Measurements from ENCODE around the gene NR4A1.

Gene NR4A1

DNA sequence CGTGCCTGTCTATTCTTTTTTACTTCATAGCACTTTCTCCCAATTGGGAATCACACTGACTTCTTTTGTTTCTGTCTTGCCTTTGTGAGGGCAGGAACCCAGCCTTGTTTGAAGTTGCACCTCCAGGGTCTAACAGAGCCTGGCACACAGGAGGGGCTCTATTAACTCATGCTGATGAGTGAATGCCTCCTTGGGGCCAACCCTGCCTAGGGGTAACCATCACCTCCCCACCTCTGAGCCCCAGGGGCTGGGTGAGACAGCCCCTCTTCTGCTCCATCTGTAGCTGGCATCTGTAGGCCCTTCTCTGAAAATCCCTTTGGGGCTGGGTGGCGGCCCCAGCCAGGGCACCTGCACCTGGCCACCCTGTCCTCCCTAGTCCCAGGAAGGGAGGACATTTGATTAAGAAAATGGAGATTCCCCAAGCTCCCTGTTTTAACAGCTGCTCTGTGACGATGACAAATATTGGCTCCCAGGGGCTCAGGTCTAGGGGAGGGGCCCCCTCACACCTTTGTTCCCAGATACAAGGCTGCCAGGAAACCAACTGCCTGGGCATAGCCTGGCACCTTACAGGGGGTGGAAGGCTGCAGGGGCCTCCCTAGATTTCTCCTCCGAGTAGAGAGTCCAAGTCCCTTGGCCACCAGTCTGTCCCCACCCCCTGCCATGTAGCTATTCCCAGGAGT, 32.7 kb upstream of the NR4A1 start:
- no peak for DNase-seq

DNA sequence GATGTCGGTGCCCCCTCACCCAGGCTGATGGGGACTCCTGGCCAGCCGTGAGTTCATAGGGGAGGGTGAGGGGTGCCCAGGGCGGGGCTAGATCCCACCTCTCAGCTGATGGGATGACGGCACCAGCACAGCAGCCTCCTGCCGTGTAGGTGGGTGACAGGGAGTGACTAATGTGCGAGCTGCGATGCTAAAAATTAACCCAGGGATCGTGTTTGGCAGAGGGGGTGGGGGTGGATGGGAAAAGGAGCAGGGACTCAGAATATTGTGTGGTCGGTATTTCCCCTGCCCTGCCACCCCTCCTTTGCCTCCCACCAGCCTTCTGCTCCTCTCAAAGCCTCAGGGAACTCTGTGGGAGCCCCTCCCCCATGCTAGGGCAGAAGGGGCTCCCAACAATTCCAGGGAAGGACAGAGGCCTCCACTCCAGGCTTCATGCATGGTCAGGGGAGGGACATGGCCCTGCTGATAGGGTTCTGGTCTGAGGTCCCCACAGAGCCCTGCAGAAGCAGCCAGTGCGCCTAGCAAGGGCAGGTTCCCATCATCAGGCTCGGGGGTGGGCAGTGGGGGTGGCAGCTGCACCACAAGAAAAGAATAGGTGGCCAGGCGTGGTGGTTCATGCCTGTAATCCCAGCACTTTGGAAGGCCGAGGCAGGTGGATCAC, 32.0 kb upstream of the NR4A1 start:
- no peak for DNase-seq

DNA sequence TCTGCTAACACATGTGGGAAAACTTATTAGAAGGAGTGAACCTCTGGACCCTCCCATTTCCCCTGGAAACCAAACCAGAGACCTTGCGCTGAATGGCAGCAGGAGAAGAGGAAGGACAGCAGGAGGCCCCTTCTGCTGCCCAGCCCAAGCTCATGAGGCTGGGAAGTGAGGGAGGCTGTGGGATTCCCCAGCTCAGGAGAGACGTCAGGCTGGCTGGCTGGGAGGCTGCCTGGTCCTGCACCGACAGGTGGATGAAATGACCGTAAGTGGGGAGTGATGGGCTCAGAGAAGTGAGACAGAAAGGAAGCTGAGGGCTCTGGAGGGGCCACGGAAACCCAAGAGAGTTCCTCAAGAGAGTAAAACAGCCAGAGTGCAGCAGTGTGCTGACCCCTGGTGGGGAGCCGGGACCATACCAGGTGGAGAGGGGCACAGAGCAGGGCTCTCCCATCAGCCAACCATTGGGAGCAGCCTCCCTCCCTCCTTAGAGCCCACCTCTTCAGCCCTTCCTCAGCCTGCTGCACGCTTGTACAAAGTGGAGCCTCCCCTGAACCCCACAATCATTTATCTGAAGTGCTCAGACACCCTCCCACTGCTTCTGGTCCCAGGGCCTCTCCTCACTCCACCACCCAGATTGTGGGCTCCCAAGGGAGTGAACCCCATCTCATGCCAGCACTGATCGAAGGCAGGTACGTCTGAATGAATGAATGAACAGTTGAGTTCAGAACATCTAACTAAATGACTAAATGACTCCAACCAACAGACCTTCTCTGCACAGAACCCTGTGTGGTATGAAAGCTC, 30.5 kb upstream of the NR4A1 start:
- DNase-seq, result peak; percentile 84

DNA sequence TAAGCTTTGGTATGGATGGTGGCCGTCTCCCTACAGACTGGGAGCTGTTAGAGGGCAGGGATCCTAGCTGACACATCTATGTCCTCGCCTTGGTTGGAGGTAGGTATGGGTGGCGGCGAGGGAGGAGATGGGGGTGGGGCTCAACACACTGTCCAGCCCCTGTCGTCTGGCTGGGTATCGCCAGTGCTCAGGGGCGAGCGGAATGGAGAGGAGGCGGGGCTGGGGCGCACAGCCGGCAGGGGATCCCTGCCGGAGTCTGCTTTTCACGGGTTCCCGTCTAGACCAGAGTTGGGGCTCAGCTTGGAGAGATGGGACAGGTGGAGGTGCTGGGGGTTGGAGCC, 28.4 kb upstream of the NR4A1 start:
- no peak for DNase-seq

DNA sequence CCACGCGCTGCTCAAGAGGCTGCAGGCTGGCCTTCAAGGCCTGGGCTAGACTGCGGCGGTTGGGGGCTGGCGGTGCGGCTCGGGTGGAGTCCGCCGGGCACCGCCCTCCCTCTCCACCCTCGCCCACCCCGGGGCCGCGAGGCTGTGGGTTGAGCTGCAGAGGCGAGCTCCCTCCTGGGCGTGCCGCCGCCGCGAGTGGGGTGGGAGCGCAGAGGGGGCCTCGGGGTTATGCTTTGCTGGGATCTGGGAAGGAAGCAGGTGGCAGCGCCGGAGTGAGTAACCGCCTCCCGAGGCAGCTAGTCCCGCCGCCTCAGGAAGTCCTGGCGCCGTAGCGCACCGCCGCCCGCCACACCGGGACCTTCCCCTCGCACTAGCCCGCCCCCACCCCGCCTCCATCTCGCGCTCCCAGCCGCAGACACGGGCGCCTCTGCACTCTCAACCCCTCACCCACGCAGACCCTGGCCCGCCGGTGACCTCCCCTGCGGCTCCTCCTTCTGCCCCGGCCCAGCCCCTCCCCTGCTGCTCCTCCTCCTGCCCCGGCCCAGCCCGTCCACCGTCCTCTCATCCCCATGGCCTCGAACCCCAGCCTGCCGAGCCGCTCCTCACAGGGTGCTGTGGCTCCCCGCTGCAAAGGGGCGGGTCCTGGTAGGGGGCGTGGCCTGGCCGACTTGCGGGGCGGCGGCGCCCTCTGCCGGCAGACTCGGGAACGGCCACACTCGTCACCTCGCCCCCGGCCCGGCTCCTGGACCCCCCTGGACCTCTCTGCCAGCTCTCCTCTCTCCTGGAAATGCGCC, 27.9 kb upstream of the NR4A1 start:
- peak; percentile 92 for DNase-seq

DNA sequence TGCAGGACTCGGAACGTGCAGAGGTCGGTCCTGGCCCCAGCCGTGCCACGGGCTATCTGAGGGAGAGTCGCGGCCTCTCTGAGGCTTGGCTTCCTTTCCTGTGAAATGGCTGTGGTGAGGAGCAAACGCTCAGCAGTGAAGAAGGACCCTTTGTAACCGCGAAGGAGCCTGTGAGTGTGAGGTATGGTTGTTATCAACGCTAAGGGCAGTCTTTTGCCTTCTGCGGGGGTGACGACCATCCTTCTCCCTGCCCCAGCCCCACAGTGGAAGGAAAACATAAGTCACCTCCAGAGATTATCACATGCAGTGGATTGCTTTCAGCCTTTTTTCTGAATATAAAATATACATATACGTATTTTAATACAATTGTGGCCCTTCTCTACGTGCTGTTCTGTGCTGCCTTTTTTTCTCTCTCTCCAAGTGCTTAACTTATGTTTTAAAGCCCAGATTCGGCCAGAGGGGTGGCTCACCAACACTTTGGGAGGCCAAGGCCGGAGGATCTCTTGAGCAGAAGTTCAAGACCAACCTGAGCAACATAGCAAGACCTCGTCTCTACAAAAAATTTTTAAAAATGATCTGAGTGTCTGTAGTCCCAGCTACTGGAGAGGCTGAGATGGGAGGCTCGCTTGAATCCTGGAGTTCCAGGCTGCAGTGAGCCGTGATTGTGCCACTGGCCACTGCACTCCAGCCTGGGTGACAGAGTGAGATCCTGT, 27.1 kb upstream of the NR4A1 start:
- no peak for DNase-seq

DNA sequence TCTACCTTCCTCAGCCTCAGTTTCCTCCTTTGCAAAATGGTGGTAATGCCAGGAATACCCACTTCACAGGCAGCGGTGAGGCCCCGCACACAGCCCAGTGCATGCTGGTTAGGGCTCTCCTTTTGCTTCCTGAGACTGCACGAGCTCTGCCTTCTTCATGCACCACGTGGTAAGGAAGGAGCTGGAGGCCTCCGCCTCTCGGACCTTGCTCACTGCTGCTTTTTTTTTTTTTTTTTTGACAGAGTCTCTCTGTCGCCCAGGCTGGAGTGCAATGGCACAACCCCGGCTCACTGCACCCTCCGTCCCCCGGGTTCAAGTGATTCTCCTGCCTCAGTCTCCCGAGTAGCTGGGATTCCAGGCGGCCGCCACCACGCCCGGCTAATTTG, 26.4 kb upstream of the NR4A1 start:
- no peak for DNase-seq

DNA sequence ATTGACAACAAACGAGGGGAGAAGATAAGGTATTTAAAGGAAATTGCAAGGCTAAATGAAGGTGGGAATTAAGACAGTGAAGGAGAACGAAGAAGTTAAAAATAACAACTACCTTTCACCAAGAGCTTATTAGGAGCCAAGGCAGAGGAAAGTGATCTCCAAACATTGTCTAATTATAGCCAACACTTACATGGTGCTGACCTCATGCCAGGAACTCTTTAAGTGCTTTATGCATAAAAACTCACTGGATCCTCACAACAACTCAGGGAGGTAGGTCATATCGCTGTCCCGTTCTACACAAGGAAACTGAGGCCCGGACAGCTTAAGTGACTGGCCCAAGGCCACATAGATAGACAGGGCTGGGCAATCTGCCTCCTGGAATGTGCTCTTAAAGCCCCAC, 25.0 kb upstream of the NR4A1 start:
- DNase-seq, result no peak

DNA sequence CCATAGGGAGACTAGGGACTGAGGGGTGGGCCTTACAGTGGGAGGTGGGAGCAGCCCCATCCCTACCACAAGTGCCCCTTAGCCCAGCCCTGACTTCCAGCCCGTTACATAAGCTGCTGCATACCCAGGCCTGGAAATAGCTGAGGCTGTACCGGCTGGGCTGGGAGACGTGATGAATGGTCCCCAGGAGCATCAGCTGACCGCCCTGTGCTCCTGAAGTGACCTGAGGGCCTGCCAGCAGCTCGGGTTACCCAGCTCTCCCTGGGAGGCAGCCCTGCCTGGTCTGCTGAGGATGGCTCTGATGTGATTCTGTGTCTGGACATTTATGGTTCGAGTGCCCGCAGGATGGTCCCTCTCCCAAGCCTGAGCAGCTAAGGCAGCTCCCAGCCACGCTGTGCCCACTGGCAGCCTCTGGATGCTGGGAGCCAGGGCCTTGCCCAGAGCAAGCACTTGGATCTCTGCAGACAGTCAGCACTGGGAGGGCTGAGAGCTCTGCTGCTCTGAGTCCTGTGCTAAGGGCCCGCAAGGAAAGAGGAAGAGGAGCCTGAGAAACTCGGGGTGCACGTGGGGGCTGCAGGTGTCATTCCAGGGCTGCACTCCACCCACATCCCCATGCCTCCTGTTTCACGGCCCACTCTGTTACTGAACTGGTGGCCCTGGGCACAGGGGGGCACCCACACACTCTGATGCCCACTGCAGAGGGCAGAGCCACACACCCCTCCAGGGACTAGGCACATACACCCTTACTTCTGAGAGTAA, 24.0 kb upstream of the NR4A1 start:
- no peak for DNase-seq

DNA sequence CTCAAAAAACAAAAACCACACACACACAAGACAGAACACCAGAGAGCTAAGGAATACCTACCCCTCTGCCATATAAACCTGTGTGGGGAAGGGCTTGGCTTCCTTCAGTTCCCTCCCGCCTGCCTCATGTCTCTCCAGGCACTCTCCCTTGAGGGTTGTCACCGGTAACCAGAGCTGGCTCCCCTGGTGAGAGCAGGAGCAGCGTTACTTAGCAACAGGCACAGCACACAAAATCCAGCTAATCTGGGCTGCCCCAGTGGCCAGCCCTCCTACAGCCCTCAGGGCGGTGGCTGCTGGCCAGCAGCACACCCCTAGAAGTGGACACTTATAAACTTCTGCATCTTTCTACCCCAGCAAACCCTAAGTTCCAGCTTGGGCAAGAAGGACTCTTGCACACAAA, 21.6 kb upstream of the NR4A1 start:
- DNase-seq, result peak; percentile 87

DNA sequence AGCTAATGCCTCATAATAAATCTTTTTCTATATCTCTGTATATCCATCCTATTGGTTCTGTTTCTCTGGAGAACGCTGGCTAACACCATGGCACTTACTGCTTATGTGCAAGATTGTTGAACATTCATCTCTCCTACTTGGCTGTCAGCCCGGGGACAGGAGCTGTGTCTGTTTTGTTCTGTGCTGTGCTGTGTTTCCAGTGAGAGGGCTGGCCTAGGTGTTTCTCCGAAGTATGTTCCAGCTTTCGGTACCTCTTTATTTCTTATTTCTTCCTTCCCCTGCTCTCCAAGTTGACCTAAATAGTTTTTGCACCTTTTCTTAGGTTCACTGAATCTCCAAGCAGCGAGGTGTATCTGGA, 18.8 kb upstream of the NR4A1 start:
- peak; percentile 85 for DNase-seq

DNA sequence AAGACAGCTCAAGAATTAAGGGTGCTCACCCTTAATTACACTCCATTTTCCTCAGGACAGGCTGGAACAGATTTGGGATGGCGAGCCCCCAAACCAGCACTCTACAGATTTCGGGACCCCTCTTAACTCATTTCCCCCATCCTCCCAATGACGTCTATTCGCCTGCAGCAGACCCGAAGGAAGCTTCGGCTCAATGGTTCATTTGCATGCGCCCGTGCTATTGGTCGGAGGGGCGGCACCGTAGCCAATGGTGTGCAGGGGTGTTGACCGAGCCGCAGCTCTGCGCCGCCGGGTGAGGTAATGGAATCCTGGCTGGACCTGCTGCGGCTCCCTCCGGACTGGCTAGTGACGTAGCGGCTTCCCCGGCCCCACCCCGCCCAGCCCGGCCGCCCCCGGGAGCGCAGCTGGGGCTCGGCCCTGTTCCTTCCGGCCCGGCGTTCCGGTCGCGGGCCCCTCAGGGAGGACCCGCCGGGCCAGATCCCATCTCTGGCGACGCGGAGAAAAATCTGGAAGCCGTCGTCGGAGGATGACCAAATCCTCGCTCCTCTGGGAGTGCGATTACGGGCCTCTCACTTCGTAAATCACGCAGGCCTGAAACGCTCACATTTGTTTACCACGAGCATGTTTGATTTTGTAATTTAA, 18.3 kb upstream of the NR4A1 start:
- peak; percentile 98 for DNase-seq

DNA sequence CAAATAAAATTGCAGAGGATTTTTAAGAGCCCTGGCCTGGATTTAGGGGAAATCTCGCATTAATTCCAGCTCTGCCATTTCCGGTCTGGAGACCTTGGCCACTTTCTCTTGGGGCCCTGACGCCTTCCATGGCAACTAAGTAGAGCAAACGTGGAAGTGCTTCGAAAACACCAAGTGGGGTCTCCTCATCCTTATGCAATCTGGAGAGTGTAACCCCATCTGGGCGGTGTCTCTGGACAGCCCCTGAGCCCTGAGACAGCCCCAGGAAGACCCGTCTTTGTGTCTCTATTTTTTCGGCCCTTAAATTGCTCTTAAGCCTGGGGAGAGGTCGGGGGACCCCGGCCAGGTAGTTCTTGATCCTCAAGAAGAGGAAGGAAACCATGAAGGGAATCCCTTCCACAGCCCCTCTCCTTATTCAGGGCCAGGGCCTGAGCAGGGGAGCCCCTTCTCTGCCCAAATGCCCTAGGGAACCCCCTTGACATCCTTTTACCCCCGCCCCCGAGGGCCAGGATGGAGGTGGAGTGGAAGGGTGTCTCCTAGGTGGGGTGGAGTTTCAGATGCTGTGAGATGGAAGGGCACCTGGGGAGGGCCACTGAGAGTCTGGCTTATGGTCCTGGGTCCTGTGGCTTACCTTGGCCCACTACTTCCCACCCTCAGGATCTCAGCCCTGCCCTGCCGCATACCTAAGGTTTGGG, 17.6 kb upstream of the NR4A1 start:
- DNase-seq, result no peak

DNA sequence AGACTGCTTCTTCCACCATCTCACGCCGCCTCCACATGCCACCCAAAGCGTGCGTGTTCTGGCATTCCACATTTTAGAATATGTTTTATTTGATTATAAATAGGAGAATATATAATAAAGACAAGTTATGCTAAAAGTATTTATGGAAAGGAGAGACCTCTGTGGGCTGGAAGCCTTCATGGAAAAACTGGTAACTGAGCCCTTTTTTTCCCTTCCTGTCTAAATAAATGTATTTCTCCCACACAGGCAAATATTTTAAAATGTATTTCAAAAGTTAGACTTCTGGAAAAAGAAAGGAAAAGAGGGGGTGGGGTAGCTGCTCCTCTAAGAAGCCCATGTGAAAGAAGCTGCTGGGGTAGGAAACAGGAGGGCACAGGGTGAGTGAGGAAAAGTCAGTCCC, 16.1 kb upstream of the NR4A1 start:
- peak; percentile 40 for DNase-seq

DNA sequence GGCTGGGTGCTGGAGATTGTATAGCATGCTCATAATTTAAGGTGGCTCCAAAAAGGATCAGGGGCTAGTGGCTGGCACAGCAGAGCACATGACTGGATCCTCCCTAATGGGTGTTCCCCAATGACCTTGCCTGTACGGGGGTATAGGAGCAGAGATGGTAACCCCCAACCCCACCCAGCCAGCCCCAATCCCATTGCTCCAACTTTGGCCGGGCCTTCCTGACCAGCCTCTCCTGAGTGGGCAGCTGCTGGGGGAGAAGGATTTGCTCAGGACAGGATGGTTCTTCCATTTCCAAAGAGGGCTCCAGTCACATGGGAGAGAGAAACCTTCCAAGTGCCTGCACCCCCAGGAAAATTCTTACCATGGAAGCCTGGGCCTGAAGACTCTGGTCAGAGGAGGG, 15.3 kb upstream of the NR4A1 start:
- no peak for DNase-seq

DNA sequence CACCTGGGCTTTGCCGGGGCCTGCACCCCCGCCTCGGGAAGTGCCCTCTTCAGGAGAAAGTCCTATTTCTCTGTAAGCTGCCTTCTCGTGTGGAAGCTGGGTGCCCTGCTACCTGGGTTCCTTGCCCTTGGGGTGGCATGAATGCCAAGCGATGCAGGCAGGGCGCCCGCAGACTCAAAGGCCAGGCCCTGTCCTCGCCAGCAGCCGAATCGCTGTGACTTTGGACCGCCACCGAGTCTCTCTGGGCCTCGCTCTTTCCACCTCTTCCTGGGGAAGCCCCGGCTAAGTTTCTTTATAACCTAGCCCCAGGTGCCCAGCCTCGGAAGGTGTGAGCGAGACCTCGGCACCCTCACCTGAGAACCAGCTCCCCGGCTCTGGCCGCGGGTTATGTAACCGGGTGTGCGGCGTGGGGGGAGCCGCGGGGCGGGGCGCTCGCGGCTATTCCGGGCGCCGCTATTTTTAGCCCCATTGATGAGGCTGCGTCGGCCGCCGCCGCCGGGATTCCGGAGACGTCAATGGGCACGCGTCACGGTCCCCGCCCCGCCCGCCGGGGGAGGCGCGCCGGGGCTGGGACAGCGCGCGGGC, 14.6 kb upstream of the NR4A1 start:
- peak; percentile 88 for DNase-seq

DNA sequence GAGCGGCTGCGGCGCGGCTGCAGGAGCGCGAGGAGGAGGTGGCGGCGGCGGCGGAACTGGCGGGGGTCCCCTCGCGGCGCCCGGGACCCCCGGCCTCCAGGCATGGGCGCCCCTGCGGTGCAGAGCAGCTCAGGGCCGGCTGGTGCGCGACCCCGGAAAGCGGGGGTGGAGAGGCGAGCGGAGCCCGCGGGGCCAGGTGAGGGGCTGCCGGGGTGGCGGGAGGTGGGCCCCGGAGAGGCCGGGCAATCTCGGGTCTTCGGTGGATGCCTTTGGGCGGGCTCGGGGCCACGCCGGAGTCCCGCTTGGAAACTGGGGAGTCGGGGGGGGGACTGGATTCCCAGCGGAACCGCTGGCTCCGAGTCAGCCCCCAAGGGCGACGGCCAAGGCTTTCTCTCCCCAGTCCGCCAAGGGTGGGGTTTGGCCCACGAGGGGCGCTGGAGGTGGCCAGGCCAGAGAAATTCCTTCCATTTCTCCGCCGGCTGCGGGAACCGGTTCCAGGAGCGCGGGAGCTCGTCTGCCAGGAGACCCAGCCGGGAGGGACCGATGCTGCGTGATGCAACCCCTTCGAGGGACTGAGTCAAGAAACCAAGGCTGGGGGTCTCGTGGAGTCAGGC, 13.9 kb upstream of the NR4A1 start:
- peak; percentile 86 for DNase-seq

DNA sequence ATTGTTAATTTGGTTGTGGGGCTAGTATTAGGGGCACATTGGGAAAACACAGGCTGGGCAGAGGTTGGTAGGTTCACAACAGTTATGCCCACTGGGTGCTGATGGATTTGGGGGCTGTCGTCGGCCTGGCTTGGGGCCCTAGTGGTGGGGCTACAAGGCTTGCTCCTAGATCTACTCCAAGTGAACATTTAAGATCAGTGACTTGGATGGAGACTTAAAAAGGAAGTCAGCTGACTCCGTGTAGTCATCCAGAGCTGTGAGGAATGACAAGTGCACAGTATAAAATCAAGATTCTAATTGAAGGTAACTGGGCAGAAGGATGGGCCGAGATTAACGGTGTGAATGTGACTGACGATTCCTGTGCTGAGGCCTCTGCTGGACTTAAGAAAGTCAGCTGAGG, 12.8 kb upstream of the NR4A1 start:
- no peak for DNase-seq

DNA sequence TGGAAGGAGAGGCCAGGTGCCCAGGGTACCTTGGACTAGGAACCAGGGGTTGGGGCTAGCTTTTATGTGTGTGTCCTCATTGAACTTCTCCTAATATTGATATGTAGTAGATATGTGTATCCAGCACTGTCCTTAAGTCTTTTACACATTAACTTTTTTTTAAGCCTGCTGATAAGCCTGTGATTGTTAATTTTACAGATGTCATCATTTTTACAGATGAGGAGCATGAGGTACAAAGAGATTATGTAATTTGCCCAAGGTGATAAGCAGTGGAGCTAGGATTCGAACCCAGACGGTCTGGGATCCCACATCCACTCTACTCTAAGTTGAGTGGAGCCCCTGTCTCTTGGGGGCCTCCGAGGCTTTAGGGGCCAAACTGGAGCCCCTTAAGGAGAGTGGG, 10.2 kb upstream of the NR4A1 start:
- DNase-seq, result no peak

DNA sequence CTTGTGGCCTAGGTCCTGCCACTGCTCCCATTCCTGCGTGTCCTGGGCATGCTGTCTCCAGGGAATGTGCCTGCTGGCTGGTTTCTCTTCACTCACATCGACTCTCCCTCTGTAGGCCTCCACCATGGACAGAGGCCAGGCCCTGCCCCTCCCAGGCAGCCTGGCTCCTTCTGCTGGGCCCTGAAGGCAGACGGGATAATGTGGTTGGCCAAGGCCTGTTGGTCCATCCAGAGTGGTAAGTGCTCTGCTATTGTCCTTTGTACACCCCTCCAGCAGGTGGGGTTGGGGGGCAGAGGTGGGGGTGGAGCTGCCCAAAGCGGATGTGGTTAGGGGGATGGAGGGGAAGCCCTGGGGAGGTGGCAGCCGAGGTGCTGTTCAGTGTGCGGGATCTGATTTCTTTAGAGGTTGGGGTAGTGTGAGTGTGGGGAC, 9.5 kb upstream of the NR4A1 start:
- no peak for DNase-seq
